ENCODE data around the gene RHOH. TPM values are rescaled to one million over a fixed set of nuclear protein-coding genes. Genes with fewer than 3 reads are reported as not detected.

RHOH gene
- total and polyA plus RNA-seq, 2 of the 13 experiments (the other 11 are each of a cell fraction or from before 2014, with no cell fraction given), result 0.57 TPM; not detected in 1

- H3K36me3 ChIP-seq (replicated peaks in 1 of 2; ENCODE audit: control insufficient read depth in 1 of 2, insufficient read depth in 2 of 2, low read length in 2 of 2), result no peaks in the 10 kb centered on the region
- H3K4me1 ChIP-seq (ENCODE audit: insufficient read depth, low read length), result peaks cover 12% of the 10 kb centered on the region; the same call in 1 of the 2 replicates
- no peak overlapping the region for H3K9ac ChIP-seq (ENCODE audit: insufficient read depth, low read depth, low read length)
- no peak for DNase-seq (ENCODE audit: low spot score)
- no peak overlapping the region for H2AFZ ChIP-seq (ENCODE audit: low read length)
- no TSS peak for BruUV-seq (replicated peaks)
- H4K20me1 ChIP-seq (ENCODE audit: insufficient read depth, low read length), result no peaks in the 10 kb centered on the region
- no peak for FAIRE-seq
- ChIA-PET POLR2A (no interaction called here), CTCF (ENCODE audit: low intra/inter-chr PET ratio, low total read pairs) (interaction anchor here (0.7 kb wide), 1 partner anchor 962 kb away, joined by 3 read pairs; no protein-coding TSS in a partner anchor)
- H3K79me2 ChIP-seq (ENCODE audit: insufficient read depth, low read length), result no peaks in the 10 kb centered on the region
- no peaks in the 10 kb centered on the region for H3K9me3 ChIP-seq (ENCODE audit: low read length)
- no peak overlapping the region for H3K4me2 ChIP-seq (ENCODE audit: low read depth, low read length)
- no peak overlapping the region for H3K4me3 ChIP-seq (replicated peaks in 1 of 3; ENCODE audit: insufficient read depth in 1 of 3, low read depth in 2 of 3, low read length in 3 of 3)
- intact Hi-C loops (cut with micrococcal nuclease; ENCODE audit: unreplicated experiment) (no loop called here), in situ Hi-C loops (cut with HindIII; ENCODE audit: extremely low pct_ligation_motif_present, low pct_unique_long_range_greater_than_20kb) (no loop called here)
- no peak overlapping the region for H3K27ac ChIP-seq (ENCODE audit: extremely low read length, insufficient read depth, low read length)
- WGBS (ENCODE audit: low lambda C conversion rate), result 48% methylated on average over 13 of the region's 13 CpGs
- peaks cover 0 to 9% of the 10 kb centered on the region in 2 experiments; a peak in 2 of 5 replicates for H3K27me3 ChIP-seq (ENCODE audit: control insufficient read depth in 1 of 2, insufficient read depth in 2 of 2, low read length in 2 of 2)
- ATAC-seq, result no peak
- TF ChIP-seq ZBTB46 (CRISPR knock-in tag; IDR thresholded peaks at IDR 0.05; ENCODE audit: borderline replicate concordance) (no peak), TCF7L2 (IDR thresholded peaks at IDR 0.05; ENCODE audit: low read depth, low read length) (no peak)
Measured at GRCh38 chr4:40200875-40201801, 4.3 kb downstream of the RHOH start.

GRCh38 chr4:40201898-40202297, 5.1 kb downstream of the RHOH start:
- ATAC-seq (no peak), DNase-seq (ENCODE audit: low spot score) (no peak), FAIRE-seq (no peak)
- Histone ChIP-seq H4K20me1 (ENCODE audit: insufficient read depth, low read length) (no peaks in the 10 kb centered on the region), H3K27ac (ENCODE audit: extremely low read length, insufficient read depth, low read length) (no peak overlapping the region), H3K79me2 (ENCODE audit: insufficient read depth, low read length) (no peaks in the 10 kb centered on the region), H3K4me1 (ENCODE audit: insufficient read depth, low read length) (peaks cover 12% of the 10 kb centered on the region; the same call in 1 of the 2 replicates), H3K27me3 (ENCODE audit: control insufficient read depth in 1 of 2, insufficient read depth in 2 of 2, low read length in 2 of 2) (peaks cover 0 to 9% of the 10 kb centered on the region in 2 experiments; a peak in 2 of 5 replicates), H3K4me2 (ENCODE audit: low read depth, low read length) (no peak overlapping the region), H3K9me3 (ENCODE audit: low read length) (no peaks in the 10 kb centered on the region), H3K36me3 (replicated peaks in 1 of 2; ENCODE audit: control insufficient read depth in 1 of 2, insufficient read depth in 2 of 2, low read length in 2 of 2) (no peaks in the 10 kb centered on the region), H3K4me3 (replicated peaks in 1 of 3; ENCODE audit: insufficient read depth in 1 of 3, low read depth in 2 of 3, low read length in 3 of 3) (no peak overlapping the region), H3K9ac (ENCODE audit: insufficient read depth, low read depth, low read length) (no peak overlapping the region), H2AFZ (ENCODE audit: low read length) (no peak overlapping the region)
- CTCF ChIA-PET (ENCODE audit: low intra/inter-chr PET ratio, low total read pairs), result no interaction called here
- intact Hi-C loops (cut with micrococcal nuclease; ENCODE audit: unreplicated experiment) (no loop called here), in situ Hi-C loops (cut with HindIII; ENCODE audit: extremely low pct_ligation_motif_present, low pct_unique_long_range_greater_than_20kb) (no loop called here)
- TF ChIP-seq ZNF460 (CRISPR knock-in tag; IDR thresholded peaks at IDR 0.05; ENCODE audit: borderline replicate concordance) (peak; percentile 19; the same call in 1 of the 2 replicates), REST (IDR thresholded peaks at IDR 0.05; ENCODE audit: borderline replicate concordance in 1 of 2, low read depth in 1 of 2, low read length in 2 of 2) (no peak), ZNF205 (CRISPR knock-in tag; IDR thresholded peaks at IDR 0.05) (no peak)
- POLR2A ChIA-PET, result no interaction called here
- no TSS peak for BruUV-seq (replicated peaks)
- 81% methylated on average over 4 of the region's 4 CpGs for WGBS (ENCODE audit: low lambda C conversion rate)

Data from HepG2 (cell line).